Loucy (cell line): Measurements from ENCODE around the gene OR1N2.

Experiments used
- EZH2phosphoT487 ChIP-seq: fragments of 200-600 bp; IDR thresholded peaks from 2 replicates; pipeline ENCODE4 v1.6.1; 2018; ENCODE audit warnings: antibody characterized with exemption, mild to moderate bottlenecking, moderate library complexity, borderline replicate concordance
- TF ChIP-seq, protein P1 (sequence below): fragments of 200-600 bp; sonication (generic); conservative IDR thresholded peaks from 2 replicates; pipeline ENCODE4 v1.5.1; 2014; ENCODE audit warnings: mild to moderate bottlenecking, antibody characterized with exemption, low read length

DNA sequence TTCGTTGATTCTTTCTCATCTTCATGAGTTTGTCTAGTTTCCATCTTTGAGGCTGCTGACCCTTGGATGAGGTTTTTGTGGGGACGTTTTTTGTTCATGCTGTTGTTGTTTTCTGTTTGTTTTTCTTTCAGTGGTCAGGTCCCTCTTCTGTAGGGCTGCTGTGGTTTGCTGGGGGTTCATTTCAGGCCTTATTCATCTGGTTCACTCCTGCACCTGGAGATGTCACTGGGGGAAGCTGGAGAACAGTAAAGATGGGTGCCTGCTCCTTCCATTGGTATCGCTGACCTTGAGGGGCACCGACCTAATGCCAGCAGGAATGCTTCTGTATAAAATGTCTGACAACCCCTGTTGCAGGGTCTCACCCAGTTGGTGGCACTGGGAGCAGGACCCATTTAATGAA is 8.5 kb downstream of the OR1N2 start:
- TF ChIP-seq, protein P1, sequence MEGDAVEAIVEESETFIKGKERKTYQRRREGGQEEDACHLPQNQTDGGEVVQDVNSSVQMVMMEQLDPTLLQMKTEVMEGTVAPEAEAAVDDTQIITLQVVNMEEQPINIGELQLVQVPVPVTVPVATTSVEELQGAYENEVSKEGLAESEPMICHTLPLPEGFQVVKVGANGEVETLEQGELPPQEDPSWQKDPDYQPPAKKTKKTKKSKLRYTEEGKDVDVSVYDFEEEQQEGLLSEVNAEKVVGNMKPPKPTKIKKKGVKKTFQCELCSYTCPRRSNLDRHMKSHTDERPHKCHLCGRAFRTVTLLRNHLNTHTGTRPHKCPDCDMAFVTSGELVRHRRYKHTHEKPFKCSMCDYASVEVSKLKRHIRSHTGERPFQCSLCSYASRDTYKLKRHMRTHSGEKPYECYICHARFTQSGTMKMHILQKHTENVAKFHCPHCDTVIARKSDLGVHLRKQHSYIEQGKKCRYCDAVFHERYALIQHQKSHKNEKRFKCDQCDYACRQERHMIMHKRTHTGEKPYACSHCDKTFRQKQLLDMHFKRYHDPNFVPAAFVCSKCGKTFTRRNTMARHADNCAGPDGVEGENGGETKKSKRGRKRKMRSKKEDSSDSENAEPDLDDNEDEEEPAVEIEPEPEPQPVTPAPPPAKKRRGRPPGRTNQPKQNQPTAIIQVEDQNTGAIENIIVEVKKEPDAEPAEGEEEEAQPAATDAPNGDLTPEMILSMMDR = no peak
- TF ChIP-seq EZH2phosphoT487 = no peak
